Measurements from ENCODE around the gene FHIT.

The FHIT gene

DNA sequence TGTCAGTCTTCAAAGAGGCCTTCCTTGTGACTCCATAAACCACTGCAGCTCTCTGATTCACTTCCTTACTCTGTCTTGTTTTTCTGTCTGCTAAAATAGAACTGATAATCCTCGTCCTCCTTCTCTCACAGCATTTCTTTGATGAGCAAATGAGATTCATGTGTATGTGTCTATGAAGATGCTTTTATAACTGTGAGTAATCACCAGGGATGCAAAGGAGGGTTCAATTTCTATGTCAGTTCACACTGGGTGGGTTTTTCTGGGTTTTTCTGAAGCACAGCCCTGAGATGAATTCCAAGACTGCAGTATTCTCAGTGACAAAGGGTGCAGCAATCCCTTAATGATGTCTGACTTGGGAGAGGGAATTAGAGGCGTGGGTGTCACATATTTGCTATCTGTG, 1454.8 kb downstream of the FHIT start:
- DNase-seq (ENCODE audit: low read depth) = no peak

GRCh38 chr3:59795756-59796155, 1455.5 kb downstream of the FHIT start:
- DNase-seq (ENCODE audit: low read depth) = no peak

- no peak for DNase-seq (ENCODE audit: low read depth)
Measured at GRCh38 chr3:59793976-59794375, 1457.3 kb downstream of the FHIT start.

- no peak for DNase-seq (ENCODE audit: low read depth)
Measured at GRCh38 chr3:59791774-59792308, 1459.4 kb downstream of the FHIT start.

DNA sequence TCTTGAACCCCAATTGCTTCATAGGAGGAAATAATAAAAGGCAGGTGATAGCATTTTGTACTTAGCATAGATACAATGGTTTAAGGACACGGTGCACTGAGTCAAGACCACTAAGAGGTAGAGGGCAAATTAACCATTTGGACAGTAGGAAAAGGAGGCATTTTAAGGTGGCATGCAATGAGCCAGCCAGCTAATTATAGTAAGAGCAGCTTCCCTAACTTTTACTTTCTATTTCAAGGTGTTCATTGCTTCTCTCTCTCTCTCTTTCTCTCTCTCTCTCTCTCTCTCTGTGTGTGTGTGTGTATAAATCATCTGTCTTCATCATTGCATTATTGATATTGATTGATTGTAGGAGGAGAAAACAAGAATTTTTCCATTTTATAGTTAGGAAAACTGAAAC, 1461.0 kb downstream of the FHIT start:
- DNase-seq (ENCODE audit: low read depth) = no peak

DNA sequence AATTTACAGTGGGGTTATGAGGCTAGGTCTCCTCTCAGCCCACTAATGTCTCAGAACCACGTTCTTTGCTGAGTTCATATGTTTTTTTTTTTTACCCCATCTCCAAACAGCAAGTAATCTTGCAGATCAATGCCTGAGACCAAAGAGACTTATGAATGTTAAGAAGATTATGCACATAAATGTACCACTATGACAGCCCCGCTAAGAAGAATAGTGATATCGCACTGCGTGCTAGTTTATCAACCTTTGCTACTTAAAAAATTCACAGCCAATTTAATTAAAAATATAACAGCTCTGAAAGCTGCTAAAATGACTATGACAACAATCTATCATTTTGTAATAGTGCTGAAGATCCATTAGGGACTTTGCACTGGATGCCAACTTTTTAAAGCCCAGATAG, 1462.5 kb downstream of the FHIT start:
- DNase-seq (ENCODE audit: low read depth) = no peak

DNA sequence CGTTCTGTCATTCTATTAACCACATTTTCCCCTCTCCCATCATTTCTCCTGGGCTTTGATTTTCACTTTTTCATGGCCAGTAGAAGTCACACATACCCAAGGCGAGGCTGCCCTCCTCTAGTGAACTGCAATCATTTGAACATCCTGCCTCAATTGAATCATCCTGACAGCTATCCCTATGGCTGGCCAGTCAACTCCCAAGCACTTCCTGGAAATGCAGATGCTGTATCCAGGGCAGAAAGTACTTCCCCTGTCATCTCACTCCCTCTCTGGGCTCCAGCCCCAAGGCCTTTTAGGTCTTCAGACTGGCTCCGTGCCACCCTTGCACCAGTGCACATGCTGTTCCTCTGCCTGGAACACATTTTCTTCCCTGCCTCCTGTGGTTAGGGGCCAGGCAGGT, 1463.1 kb downstream of the FHIT start:
- DNase-seq (ENCODE audit: low read depth) = no peak

- no peak for DNase-seq (ENCODE audit: low read depth)
Measured at GRCh38 chr3:59786374-59786773, 1464.9 kb downstream of the FHIT start.

GRCh38 chr3:59784164-59784563, 1467.1 kb downstream of the FHIT start:
- DNase-seq (ENCODE audit: low read depth) = no peak

GRCh38 chr3:59783468-59783988, 1467.7 kb downstream of the FHIT start:
- DNase-seq (ENCODE audit: low read depth) = peak; percentile 32

GRCh38 chr3:59782664-59783063, 1468.6 kb downstream of the FHIT start:
- no peak for DNase-seq (ENCODE audit: low read depth)

- DNase-seq (ENCODE audit: low read depth) = no peak
Measured at GRCh38 chr3:59780209-59780608, 1471.0 kb downstream of the FHIT start.

GRCh38 chr3:59779260-59779659, 1472.0 kb downstream of the FHIT start:
- no peak for DNase-seq (ENCODE audit: low read depth)

GRCh38 chr3:59777667-59778077, 1473.6 kb downstream of the FHIT start:
- no peak for DNase-seq (ENCODE audit: low read depth)

GRCh38 chr3:59777066-59777465, 1474.2 kb downstream of the FHIT start:
- DNase-seq (ENCODE audit: low read depth) = no peak

DNA sequence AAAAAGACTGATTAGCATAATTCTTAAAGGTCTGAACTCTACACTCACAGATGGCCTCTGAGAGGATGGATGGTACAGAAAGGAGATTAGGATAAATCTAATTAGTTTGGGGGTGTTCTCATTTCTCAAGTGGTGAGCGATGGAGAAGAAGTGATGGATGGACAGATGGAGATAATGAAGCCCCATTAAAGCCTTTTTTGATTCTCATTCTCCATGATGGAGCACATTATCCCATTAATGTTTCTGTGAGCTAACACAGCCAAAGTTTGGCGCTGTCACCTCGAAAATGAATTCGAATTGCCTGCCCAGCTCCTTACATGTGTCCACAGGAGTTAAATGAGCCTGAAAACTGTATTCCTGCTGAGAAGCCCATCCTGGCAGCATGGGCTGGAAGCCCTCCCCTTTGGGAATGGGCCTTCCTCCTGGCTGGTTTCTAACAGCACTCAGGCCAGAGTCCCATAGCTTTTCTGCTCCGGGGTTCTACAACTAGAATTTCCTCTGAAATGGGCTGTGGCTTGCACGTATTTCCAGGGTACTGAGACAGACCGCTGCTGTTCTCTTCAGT, 1475.4 kb downstream of the FHIT start:
- no peak for DNase-seq (ENCODE audit: low read depth)

DNA sequence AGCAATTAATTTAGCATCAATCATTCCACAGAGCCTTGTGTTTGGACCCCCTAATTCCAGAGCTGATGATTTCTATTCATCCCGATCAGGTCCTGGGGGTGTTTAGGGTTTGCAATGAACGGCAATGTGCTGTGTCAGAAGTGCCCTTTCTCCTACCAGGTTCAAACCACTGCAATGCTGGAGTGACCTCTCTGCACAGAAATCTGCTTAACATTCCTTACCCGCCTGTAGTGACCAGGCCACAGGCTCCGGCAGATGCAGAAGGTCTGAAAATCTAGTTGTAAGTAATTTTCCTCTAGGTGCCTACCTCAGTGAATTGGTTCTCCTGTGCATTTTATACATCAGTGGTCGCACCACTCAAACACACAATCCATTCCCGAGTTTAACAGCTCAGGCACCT, 1476.1 kb downstream of the FHIT start:
- DNase-seq (ENCODE audit: low read depth) = no peak

DNA sequence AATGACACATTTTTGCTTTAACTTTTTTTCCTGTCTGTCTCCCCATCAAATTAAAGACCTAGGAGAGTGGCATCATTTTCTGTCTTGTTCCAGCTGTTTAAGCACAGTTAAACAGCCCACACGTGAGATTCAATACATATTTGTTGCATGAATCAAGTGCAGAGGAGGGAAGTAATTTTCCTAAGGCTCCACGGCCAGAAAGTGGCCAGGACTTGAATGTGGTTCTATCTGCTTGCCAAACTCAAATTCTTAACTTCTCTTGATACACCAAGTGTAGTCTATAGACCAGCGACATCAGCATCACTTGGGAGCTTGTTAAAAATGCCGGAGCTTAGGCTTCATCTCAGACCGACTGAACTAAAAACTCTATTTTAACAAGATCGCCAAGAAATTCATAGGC, 1476.6 kb downstream of the FHIT start:
- no peak for DNase-seq (ENCODE audit: low read depth)

GRCh38 chr3:59774000-59774399, 1477.3 kb downstream of the FHIT start:
- DNase-seq (ENCODE audit: low read depth) = no peak

GRCh38 chr3:59772416-59773408, 1478.5 kb downstream of the FHIT start:
- no peak for DNase-seq (ENCODE audit: low read depth)

DNA sequence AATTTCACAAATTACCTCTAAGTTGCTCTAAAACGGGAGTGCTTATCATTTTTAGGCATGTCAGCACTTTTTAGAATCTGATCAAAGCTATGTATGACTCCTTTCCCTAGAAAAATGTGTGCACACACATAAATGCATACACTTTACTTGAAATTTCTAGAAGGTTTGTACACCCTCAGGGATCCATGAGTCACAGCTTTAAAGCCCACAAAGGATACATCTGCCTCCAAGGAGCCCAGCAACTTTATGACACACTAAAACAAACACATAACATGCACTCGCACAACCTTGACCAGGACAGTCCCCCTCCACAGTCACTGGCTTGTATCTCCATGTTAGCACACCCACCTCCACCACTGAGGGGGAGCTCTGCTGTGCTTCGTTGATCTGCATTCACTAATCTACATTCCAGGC, 1479.5 kb downstream of the FHIT start:
- no peak for DNase-seq (ENCODE audit: low read depth)

GRCh38 chr3:59769127-59769750, 1482.0 kb downstream of the FHIT start:
- DNase-seq (ENCODE audit: low read depth) = no peak
